Spleen (tissue), 11 donors: ENCODE results near the gene UNC50. TPM values are rescaled to one million over a fixed set of nuclear protein-coding genes. Genes with fewer than 3 reads are reported as not detected.

ENCODE experiments used
- DNase-seq: peaks from one replicate; pipeline ENCODE4 v3.0.0-alpha.2; 2020
- H3K27ac ChIP-seq, 8 donors: fragments of 200-600 bp; sonication (generic) in 7 of 8; 1 replicate in 4 of 8; 2 replicates in 4 of 8; pipeline versions ENCODE4 v1.5.0 to v1.8.0; 2016 to 2021; ENCODE audit warnings: inconsistent platforms in 4 of 8, mild to moderate bottlenecking in 4 of 8, moderate library complexity in 1 of 8
- H3K27me3 ChIP-seq, 7 donors: fragments of 200-600 bp; sonication (generic) in 6 of 7; replicated peaks in 1 of 7; 1 replicate in 4 of 7; 2 replicates in 3 of 7; pipeline versions ENCODE4 v1.5.0 to v1.8.0; 2016 to 2021; ENCODE audit warnings: inconsistent platforms in 3 of 7, mild to moderate bottlenecking in 1 of 7
- H3K36me3 ChIP-seq, 6 donors: fragments of 200-600 bp; sonication (generic) in 5 of 6; 1 replicate in 4 of 6; 2 replicates in 2 of 6; pipeline versions ENCODE4 v1.5.0 to v1.8.0; 2016 to 2021; ENCODE audit warnings: inconsistent platforms in 2 of 6
- H3K4me1 ChIP-seq, 6 donors: fragments of 200-600 bp; sonication (generic) in 5 of 6; 1 replicate in 3 of 6; 2 replicates in 3 of 6; pipeline versions ENCODE4 v1.5.0 to v1.8.0; 2016 to 2021; ENCODE audit warnings: inconsistent platforms in 3 of 6
- H3K4me3 ChIP-seq, 8 donors: fragments of 200-600 bp; sonication (generic) in 7 of 8; 1 replicate in 4 of 8; 2 replicates in 4 of 8; pipeline versions ENCODE4 v1.5.0 to v1.8.0; 2016 to 2021; ENCODE audit warnings: inconsistent platforms in 4 of 8, mild to moderate bottlenecking in 4 of 8, moderate library complexity in 2 of 8
- H3K9me3 ChIP-seq, 8 donors: fragments of 200-600 bp; sonication (generic) in 7 of 8; 1 replicate in 4 of 8; 2 replicates in 4 of 8; pipeline versions ENCODE4 v1.5.0 to v1.8.0; 2016 to 2021; ENCODE audit warnings: inconsistent platforms in 4 of 8
- POLR2A ChIP-seq, 3 donors: fragments of 450-650 bp; IDR thresholded peaks; one replicate each; pipeline ENCODE4 v1.5.1; 2017; ENCODE audit warnings: antibody characterized with exemption in 3 of 3, mild to moderate bottlenecking in 1 of 3
- POLR2AphosphoS5 ChIP-seq, 3 donors: sonication (generic); formaldehyde crosslinking; IDR thresholded peaks; one replicate each; pipeline ENCODE4 v1.5.1; 2017; ENCODE audit warnings: antibody characterized with exemption in 3 of 3
- WGBS, 5 donors: extraction: QIAGEN DNeasy Blood & Tissue Kit in 3 of 5; methylation state at CpG; one replicate each; pipeline versions ENCODE4 v1.1.5 to v1.1.7; 2013 to 2018; 5-methylcytosine and 5-hydroxymethylcytosine counted together
- intact Hi-C: fragments of 100-400 bp; cut with DNase I; formaldehyde crosslinking; loops from one replicate; pipeline ENCODE4 v1.15.0; 2023; ENCODE audit warnings: low total_unique reads
- polyA plus RNA-seq, 3 donors: library from polyadenylated mRNA; stranded (reverse); fragments of 200-250 nt; gene quantifications; one replicate each; pipeline ENCODE4 v1.2.1, GENCODE V29; 2013
- total RNA-seq, 7 donors: library from RNA; depleted of rRNA in 3 of 7; stranded (reverse); fragments of >200 nt in 3 of 7; fragmentation: NEBNext Ultra II Directional in 4 of 7; extraction: Animal tissue kit (Norgen Biotek cat#: 25700) in 4 of 7; gene quantifications; one replicate each; pipeline versions ENCODE4 v1.1.0 to v1.2.1, GENCODE V29; 2016 to 2021
- TF ChIP-seq, protein P1 (sequence below), 11 experiments: fragments of 200-600 bp in 7 of 11; fragments of 450-650 bp in 4 of 11; sonication (generic) in 4 of 11; IDR thresholded peaks in 8 of 11; conservative IDR thresholded peaks in 3 of 11; 1 replicate in 7 of 11; 2 replicates in 4 of 11; pipeline versions ENCODE4 v1.4.0 to v1.8.0; 2016 to 2021; ENCODE audit warnings: antibody characterized with exemption in 11 of 11, inconsistent platforms in 4 of 11, mild to moderate bottlenecking in 1 of 11
- donor health status: healthy with polysubstance abuse.
- donor health status: DM: no; HTN: no; CAD: no; lungs with moderate emphysema.
- donor health status: DM: no; HTN: no; CAD: no.
- donor health status: Bipolar disorder and iron deficiency.
- donor health status: healthy.
- donor health status: DM: no; HTN: no; CAD: no.
- donor health status: DM: yes; HTN: yes; CAD: no.

Gene UNC50
- total and polyA plus RNA-seq, 10 donors, result 32.1 to 56.5 (median 43.3) TPM

- no peaks in the 10 kb centered on the region for H3K27me3 ChIP-seq
- TF ChIP-seq POLR2AphosphoS5 (IDR thresholded peaks at IDR 0.05) (no peak), POLR2A (IDR thresholded peaks at IDR 0.05) (no peak)
- TF ChIP-seq, protein P1, sequence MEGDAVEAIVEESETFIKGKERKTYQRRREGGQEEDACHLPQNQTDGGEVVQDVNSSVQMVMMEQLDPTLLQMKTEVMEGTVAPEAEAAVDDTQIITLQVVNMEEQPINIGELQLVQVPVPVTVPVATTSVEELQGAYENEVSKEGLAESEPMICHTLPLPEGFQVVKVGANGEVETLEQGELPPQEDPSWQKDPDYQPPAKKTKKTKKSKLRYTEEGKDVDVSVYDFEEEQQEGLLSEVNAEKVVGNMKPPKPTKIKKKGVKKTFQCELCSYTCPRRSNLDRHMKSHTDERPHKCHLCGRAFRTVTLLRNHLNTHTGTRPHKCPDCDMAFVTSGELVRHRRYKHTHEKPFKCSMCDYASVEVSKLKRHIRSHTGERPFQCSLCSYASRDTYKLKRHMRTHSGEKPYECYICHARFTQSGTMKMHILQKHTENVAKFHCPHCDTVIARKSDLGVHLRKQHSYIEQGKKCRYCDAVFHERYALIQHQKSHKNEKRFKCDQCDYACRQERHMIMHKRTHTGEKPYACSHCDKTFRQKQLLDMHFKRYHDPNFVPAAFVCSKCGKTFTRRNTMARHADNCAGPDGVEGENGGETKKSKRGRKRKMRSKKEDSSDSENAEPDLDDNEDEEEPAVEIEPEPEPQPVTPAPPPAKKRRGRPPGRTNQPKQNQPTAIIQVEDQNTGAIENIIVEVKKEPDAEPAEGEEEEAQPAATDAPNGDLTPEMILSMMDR (IDR thresholded peaks at IDR 0.05 in 8 of 11, conservative IDR thresholded peaks at IDR 0.05 in 3 of 11), result no peak
- intact Hi-C loops, result no loop called here
- peak overlapping the region in 1 of 8 donors; percentile 14 for H3K27ac ChIP-seq
- no peak for DNase-seq
- H3K4me3 ChIP-seq, result no peak overlapping the region
- peaks cover 0 to 100% (median 71%) of the 10 kb centered on the region in 6 donors for H3K36me3 ChIP-seq
- H3K9me3 ChIP-seq, result no peaks in the 10 kb centered on the region
- WGBS, 5 donors, result 82 to 88% (median 82%) methylated on average over 10 of the region's 10 CpGs
- H3K4me1 ChIP-seq, result peaks cover 0 to 12% (median 0%) of the 10 kb centered on the region in 6 donors
Measured at GRCh38 chr2:98580656-98581284, 27.6 kb upstream of the UNC50 start.

DNA sequence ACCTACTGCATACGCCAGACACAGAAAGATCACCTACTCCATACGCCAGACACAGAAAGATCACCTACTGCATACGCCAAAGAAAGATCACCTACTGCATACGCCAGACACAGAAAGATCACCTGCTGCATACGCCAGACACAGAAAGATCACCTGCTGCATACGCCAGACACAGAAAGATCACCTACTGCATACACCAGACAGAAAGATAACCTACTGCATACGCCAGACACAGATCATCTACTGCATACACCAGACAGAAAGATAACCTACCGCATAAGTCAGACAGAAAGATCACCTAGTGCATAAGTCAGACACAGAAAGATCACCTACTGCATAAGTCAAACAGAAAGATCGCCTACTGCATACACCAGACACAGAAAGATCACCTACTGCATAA lies 25.9 kb upstream of the UNC50 start:
- H3K36me3 ChIP-seq, result peaks cover 0 to 100% (median 66%) of the 10 kb centered on the region in 6 donors
- peaks cover 0 to 12% (median 0%) of the 10 kb centered on the region in 6 donors for H3K4me1 ChIP-seq
- no peak overlapping the region for H3K27ac ChIP-seq
- intact Hi-C loops, result no loop called here
- H3K27me3 ChIP-seq, result no peaks in the 10 kb centered on the region
- no peak overlapping the region for H3K4me3 ChIP-seq
- TF ChIP-seq POLR2A (IDR thresholded peaks at IDR 0.05) (no peak), POLR2AphosphoS5 (IDR thresholded peaks at IDR 0.05) (no peak)
- TF ChIP-seq, protein P1 (IDR thresholded peaks at IDR 0.05 in 8 of 11, conservative IDR thresholded peaks at IDR 0.05 in 3 of 11), result no peak
- DNase-seq, result no peak
- H3K9me3 ChIP-seq, result no peaks in the 10 kb centered on the region
- 94 to 98% (median 98%) methylated on average over 9 of the region's 9 CpGs for WGBS, 5 donors

GRCh38 chr2:98583276-98583675 lies 25.1 kb upstream of the UNC50 start:
- TF ChIP-seq, protein P1 (IDR thresholded peaks at IDR 0.05 in 8 of 11, conservative IDR thresholded peaks at IDR 0.05 in 3 of 11), result no peak
- TF ChIP-seq POLR2AphosphoS5 (IDR thresholded peaks at IDR 0.05) (no peak), POLR2A (IDR thresholded peaks at IDR 0.05) (no peak)
- peaks cover 0 to 100% (median 60%) of the 10 kb centered on the region in 6 donors for H3K36me3 ChIP-seq
- 94 to 97% (median 95%) methylated on average over 7 of the region's 7 CpGs for WGBS, 5 donors

DNA sequence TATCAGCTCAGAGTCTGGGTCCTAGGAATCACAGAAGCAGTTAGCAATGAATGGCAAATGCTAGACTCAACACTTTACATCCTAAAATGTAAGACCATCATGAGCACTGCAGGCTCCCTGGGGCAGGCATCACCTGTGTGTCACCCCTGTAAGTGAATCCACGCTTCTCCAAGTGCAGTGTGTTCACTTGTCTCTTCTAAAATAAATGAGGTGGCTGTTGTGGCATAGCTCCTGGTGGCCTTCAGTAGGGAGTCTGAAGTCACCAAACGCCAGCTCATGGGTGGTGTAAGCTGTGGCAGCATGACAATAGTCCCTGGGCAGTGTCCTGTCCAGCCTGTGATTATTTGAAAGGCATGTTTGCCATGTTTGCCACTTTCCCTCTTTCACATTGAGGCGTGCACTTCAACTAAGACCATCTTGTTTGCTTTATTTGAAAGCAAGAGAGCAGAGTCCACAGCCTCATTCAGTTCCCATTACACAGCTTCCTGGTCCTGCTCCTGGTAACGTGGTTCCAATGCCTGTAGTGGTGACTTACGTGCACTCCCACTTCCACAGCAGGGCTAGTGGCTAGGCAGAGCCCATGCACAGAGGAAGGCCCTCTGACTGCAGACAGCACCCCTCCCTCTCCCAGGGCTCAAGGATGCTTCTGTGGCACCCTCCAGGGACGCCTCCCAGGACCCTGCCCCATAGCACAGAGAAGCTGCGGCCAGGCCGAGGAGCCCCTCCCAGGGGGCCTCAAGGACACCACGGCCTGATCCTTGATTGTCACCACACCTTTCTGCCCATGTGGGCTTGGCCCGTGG lies 24.4 kb upstream of the UNC50 start:
- Histone ChIP-seq H3K27me3 (no peaks in the 10 kb centered on the region), H3K36me3 (peaks cover 0 to 100% (median 52%) of the 10 kb centered on the region in 6 donors), H3K4me3 (no peak overlapping the region), H3K9me3 (no peaks in the 10 kb centered on the region), H3K27ac (no peak overlapping the region), H3K4me1 (peaks cover 0 to 12% (median 0%) of the 10 kb centered on the region in 6 donors)
- TF ChIP-seq POLR2AphosphoS5 (IDR thresholded peaks at IDR 0.05) (peak in 1 of 3 donors; percentile 18), POLR2A (IDR thresholded peaks at IDR 0.05) (no peak)
- no peak for DNase-seq
- intact Hi-C loops, result no loop called here
- 80 to 96% (median 95%) methylated on average over 7 to 10 of the region's 10 CpGs for WGBS, 5 donors

More at GRCh38 chr2:98583276-98583675, 25.1 kb upstream of the UNC50 start:
- no peak for DNase-seq
- intact Hi-C loops, result no loop called here
- Histone ChIP-seq H3K27me3 (no peaks in the 10 kb centered on the region), H3K27ac (no peak overlapping the region), H3K4me3 (no peak overlapping the region), H3K4me1 (peaks cover 0 to 12% (median 0%) of the 10 kb centered on the region in 6 donors), H3K9me3 (no peaks in the 10 kb centered on the region)
